Measurements from ENCODE around the gene ZNF431. TPM values are rescaled to one million over a fixed set of nuclear protein-coding genes. Genes with fewer than 3 reads are reported as not detected.

The ZNF431 gene
- polyA plus RNA-seq, 1 experiment, result 4.0 TPM

GRCh38 chr19:21109116-21109515 is 32.7 kb upstream of the ZNF431 start:
- Histone ChIP-seq H3K4me3 (ENCODE audit: low read depth, low read length) (no peak overlapping the region), H3K27me3 (ENCODE audit: control insufficient read depth, insufficient read depth, low read length) (no peaks in the 10 kb centered on the region), H3K36me3 (ENCODE audit: control insufficient read depth, insufficient read depth, low read length) (no peaks in the 10 kb centered on the region)
- DNase-seq (ENCODE audit: low read depth), result no peak
- TF ChIP-seq CTCF (IDR thresholded peaks at IDR 0.05; ENCODE audit: insufficient read depth, low read depth, low read length), result no peak
- ChIA-PET CTCF (no interaction called here), POLR2A (no interaction called here)

- Histone ChIP-seq H3K4me3 (ENCODE audit: low read depth, low read length) (no peak overlapping the region), H3K36me3 (ENCODE audit: control insufficient read depth, insufficient read depth, low read length) (no peaks in the 10 kb centered on the region), H3K27me3 (ENCODE audit: control insufficient read depth, insufficient read depth, low read length) (no peaks in the 10 kb centered on the region)
- no peak for TF ChIP-seq CTCF (IDR thresholded peaks at IDR 0.05; ENCODE audit: insufficient read depth, low read depth, low read length)
- CTCF ChIA-PET, result no interaction called here
- DNase-seq (ENCODE audit: low read depth), result no peak
- POLR2A ChIA-PET, result no interaction called here
Observed at GRCh38 chr19:21110183-21110582, 31.7 kb upstream of the ZNF431 start.

- H3K4me3 ChIP-seq (ENCODE audit: low read depth, low read length), result no peak overlapping the region
- H3K36me3 ChIP-seq (ENCODE audit: control insufficient read depth, insufficient read depth, low read length), result no peaks in the 10 kb centered on the region
- no peak for TF ChIP-seq CTCF (IDR thresholded peaks at IDR 0.05; ENCODE audit: insufficient read depth, low read depth, low read length)
- no peak for DNase-seq (ENCODE audit: low read depth)
- ChIA-PET CTCF (no interaction called here), POLR2A (no interaction called here)
- H3K27me3 ChIP-seq (ENCODE audit: control insufficient read depth, insufficient read depth, low read length), result no peaks in the 10 kb centered on the region
Observed at GRCh38 chr19:21115430-21115829, 26.4 kb upstream of the ZNF431 start.

- no peak for TF ChIP-seq CTCF (IDR thresholded peaks at IDR 0.05; ENCODE audit: insufficient read depth, low read depth, low read length)
- CTCF ChIA-PET, result no interaction called here
- Histone ChIP-seq H3K36me3 (ENCODE audit: control insufficient read depth, insufficient read depth, low read length) (no peaks in the 10 kb centered on the region), H3K4me3 (ENCODE audit: low read depth, low read length) (no peak overlapping the region), H3K27me3 (ENCODE audit: control insufficient read depth, insufficient read depth, low read length) (no peaks in the 10 kb centered on the region)
- POLR2A ChIA-PET, result no interaction called here
- DNase-seq (ENCODE audit: low read depth), result no peak
Observed at GRCh38 chr19:21117041-21117907, 24.6 kb upstream of the ZNF431 start.

GRCh38 chr19:21126078-21126477 is 15.8 kb upstream of the ZNF431 start:
- ChIA-PET POLR2A (no interaction called here), CTCF (no interaction called here)
- Histone ChIP-seq H3K27me3 (ENCODE audit: control insufficient read depth, insufficient read depth, low read length) (no peaks in the 10 kb centered on the region), H3K4me3 (ENCODE audit: low read depth, low read length) (no peak overlapping the region), H3K36me3 (ENCODE audit: control insufficient read depth, insufficient read depth, low read length) (no peaks in the 10 kb centered on the region)
- no peak for TF ChIP-seq CTCF (IDR thresholded peaks at IDR 0.05; ENCODE audit: insufficient read depth, low read depth, low read length)
- no peak for DNase-seq (ENCODE audit: low read depth)
